ENCODE measurements around the gene UBE2S. TPM values are rescaled to one million over a fixed set of nuclear protein-coding genes. Genes with fewer than 3 reads are reported as not detected.

UBE2S gene
- total RNA-seq, 4 donors from 2014 or later = 4.1 to 12.8 (median 8.6) TPM

DNA sequence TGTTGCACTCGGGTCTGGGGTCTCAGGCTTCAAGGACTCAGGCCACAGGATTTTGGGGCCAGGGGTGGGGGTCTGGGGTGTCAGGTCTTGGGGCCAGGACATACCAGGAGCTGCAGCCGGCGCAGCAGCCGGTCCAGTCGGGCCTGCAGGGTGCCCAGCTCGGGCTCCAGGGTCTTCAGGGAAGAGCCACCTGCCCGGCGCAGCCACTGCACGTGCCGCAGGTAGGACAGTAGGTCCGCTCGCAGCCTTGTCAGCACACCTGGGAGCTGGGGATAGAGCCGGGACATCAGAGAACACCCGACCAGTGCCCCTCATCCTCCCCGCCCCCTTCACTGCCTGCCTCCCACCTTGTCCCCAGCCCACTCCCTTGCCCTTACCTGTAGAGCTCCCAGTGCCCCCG, 39.5 kb downstream of the UBE2S start:
- TF ChIP-seq, protein P1, sequence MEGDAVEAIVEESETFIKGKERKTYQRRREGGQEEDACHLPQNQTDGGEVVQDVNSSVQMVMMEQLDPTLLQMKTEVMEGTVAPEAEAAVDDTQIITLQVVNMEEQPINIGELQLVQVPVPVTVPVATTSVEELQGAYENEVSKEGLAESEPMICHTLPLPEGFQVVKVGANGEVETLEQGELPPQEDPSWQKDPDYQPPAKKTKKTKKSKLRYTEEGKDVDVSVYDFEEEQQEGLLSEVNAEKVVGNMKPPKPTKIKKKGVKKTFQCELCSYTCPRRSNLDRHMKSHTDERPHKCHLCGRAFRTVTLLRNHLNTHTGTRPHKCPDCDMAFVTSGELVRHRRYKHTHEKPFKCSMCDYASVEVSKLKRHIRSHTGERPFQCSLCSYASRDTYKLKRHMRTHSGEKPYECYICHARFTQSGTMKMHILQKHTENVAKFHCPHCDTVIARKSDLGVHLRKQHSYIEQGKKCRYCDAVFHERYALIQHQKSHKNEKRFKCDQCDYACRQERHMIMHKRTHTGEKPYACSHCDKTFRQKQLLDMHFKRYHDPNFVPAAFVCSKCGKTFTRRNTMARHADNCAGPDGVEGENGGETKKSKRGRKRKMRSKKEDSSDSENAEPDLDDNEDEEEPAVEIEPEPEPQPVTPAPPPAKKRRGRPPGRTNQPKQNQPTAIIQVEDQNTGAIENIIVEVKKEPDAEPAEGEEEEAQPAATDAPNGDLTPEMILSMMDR (IDR thresholded peaks at IDR 0.05; ENCODE audit: low read depth) = no peak

DNA sequence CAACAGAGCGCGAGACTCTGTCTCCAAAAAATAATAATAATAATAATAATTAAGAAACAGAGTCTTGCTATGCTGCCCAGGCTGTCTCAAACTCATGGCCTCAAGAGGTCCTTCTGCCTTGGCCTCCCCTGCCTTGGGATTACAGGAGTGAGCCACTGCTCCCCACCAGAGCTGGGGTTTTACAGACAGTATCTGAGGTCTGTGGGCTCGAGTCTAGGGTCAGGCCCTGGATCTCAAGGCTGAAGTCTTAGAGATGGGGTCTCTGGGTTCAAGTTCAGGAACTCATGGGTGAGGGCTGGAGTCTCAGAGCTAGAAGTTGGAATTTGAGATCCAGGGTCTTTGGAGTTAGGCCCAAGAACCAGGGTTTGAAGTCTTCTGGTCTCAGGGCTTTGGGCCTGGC, 40.8 kb downstream of the UBE2S start:
- TF ChIP-seq, protein P1 (IDR thresholded peaks at IDR 0.05; ENCODE audit: low read depth) = no peak

- TF ChIP-seq, protein P1 (IDR thresholded peaks at IDR 0.05; ENCODE audit: low read depth) = no peak
Measured at GRCh38 chr19:55365964-55366363, 41.6 kb downstream of the UBE2S start.

GRCh38 chr19:55365245-55365644, 42.3 kb downstream of the UBE2S start:
- TF ChIP-seq, protein P1 (IDR thresholded peaks at IDR 0.05; ENCODE audit: low read depth) = no peak

GRCh38 chr19:55362990-55363716, 44.4 kb downstream of the UBE2S start, which contains the start of gene GARIN5B:
TSS of gene GARIN5B (minus strand) at chr19:55363260. CDS start at chr19:55363066, 194 bp downstream.
- TF ChIP-seq, protein P1 (IDR thresholded peaks at IDR 0.05; ENCODE audit: low read depth) = no peak

GRCh38 chr19:55362174-55362989, 45.2 kb downstream of the UBE2S start:
- TF ChIP-seq, protein P1 (IDR thresholded peaks at IDR 0.05; ENCODE audit: low read depth) = no peak

DNA sequence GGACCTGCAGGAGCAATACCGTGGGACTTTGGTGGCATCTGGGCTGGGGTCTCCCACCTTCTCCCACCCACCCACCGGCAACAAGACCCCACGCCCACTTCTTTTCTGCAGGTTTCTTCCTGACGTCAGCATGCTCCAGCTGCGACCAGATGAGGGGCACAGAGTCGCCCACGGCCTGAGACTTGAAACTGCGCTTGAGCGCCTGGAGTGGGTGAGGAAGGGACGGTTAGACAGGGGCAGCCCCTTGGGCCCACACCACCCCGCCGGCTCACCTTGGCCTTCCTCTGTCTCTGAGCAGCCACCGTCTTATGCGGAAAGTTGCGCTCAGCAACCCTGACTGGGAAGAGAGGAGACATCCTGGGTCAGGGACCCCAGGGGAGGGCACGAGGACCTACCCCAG, 46.7 kb downstream of the UBE2S start:
- TF ChIP-seq, protein P1 (IDR thresholded peaks at IDR 0.05; ENCODE audit: low read depth) = no peak
